ENCODE measurements around the gene DIDO1.

DNA sequence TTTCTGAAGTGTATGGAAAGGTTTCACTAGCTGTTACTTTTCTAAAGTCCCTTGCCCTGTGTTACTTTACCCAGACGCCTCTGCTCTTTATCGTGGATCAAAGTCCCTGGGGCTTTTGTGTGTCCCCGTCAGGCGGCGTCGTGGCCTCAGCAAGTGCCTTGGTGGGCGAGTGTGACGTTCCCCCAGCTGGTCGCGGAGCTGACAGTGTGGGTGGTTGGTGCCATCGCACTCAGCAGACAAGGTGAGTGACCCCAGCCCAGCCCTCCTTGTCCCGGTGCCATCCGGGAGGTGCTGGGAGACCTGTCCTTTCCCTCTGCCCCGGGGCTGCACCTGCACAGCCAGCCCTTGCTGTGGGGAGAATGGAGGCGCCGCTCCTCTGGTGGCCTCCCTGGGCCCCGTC is 37.4 kb downstream of the DIDO1 start:
- TF ChIP-seq, protein P1, sequence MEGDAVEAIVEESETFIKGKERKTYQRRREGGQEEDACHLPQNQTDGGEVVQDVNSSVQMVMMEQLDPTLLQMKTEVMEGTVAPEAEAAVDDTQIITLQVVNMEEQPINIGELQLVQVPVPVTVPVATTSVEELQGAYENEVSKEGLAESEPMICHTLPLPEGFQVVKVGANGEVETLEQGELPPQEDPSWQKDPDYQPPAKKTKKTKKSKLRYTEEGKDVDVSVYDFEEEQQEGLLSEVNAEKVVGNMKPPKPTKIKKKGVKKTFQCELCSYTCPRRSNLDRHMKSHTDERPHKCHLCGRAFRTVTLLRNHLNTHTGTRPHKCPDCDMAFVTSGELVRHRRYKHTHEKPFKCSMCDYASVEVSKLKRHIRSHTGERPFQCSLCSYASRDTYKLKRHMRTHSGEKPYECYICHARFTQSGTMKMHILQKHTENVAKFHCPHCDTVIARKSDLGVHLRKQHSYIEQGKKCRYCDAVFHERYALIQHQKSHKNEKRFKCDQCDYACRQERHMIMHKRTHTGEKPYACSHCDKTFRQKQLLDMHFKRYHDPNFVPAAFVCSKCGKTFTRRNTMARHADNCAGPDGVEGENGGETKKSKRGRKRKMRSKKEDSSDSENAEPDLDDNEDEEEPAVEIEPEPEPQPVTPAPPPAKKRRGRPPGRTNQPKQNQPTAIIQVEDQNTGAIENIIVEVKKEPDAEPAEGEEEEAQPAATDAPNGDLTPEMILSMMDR (conservative IDR thresholded peaks at IDR 0.05; ENCODE audit: low read depth, low read length), result no peak
- TF ChIP-seq POLR2A (IDR thresholded peaks at IDR 0.05; ENCODE audit: low read depth, low read length), result no peak
- TF ChIP-seq RFX5 (IDR thresholded peaks at IDR 0.05; ENCODE audit: low read depth, low read length), result no peak
- TF ChIP-seq BHLHE40 (IDR thresholded peaks at IDR 0.05; ENCODE audit: low read depth, low read length), result no peak
- TF ChIP-seq, protein P2, sequence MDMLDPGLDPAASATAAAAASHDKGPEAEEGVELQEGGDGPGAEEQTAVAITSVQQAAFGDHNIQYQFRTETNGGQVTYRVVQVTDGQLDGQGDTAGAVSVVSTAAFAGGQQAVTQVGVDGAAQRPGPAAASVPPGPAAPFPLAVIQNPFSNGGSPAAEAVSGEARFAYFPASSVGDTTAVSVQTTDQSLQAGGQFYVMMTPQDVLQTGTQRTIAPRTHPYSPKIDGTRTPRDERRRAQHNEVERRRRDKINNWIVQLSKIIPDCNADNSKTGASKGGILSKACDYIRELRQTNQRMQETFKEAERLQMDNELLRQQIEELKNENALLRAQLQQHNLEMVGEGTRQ (IDR thresholded peaks at IDR 0.05; ENCODE audit: low read depth, low read length), result no peak
- no peak for TF ChIP-seq RAD21 (IDR thresholded peaks at IDR 0.05; ENCODE audit: low read length)
- no peak for TF ChIP-seq MAFK (IDR thresholded peaks at IDR 0.05; ENCODE audit: low read depth, low read length)
- TF ChIP-seq CEBPB (IDR thresholded peaks at IDR 0.05; ENCODE audit: low read depth, low read length), result no peak

All from IMR-90 (cell line).